Left cardiac atrium (tissue), 4 donors: ENCODE data around the gene P4HB. TPM values are rescaled to one million over a fixed set of nuclear protein-coding genes. Genes with fewer than 3 reads are reported as not detected.

Experiments used
- ATAC-seq, 2 donors: fragments of 200-7000 bp; cut with Tn5 transposase; one replicate each; pipeline ENCODE4 v1.9.1; 2020; ENCODE audit warnings: mild to moderate bottlenecking in 2 of 2, moderate library complexity in 2 of 2
- DNase-seq: peaks from one replicate; pipeline ENCODE4 v3.0.0-alpha.2; 2020
- intact Hi-C, 2 donors: fragments of 100-400 bp; cut with DNase I; formaldehyde crosslinking; loops; one replicate each; pipeline versions ENCODE4 v1.14.1 to v1.15.1; 2022 to 2023
- total RNA-seq, 2 donors: library from RNA; stranded (reverse); fragmentation: NEBNext Ultra II Directional; extraction: Animal tissue kit (Norgen Biotek cat#: 25700); gene quantifications; one replicate each; pipeline ENCODE4 v1.2.1, GENCODE V29; 2021
- donor health status: DM: no; HTN: yes; CAD: no.
- donor health status: DM: no; HTN: yes; CAD: no; lungs with severe emphysema.
- donor health status: DM: yes; HTN: yes; CAD: no.
- donor health status: Dilated cardiomyopathy.

Gene P4HB
- total RNA-seq, 2 donors from 2014 or later, result 403 to 414 TPM

DNA sequence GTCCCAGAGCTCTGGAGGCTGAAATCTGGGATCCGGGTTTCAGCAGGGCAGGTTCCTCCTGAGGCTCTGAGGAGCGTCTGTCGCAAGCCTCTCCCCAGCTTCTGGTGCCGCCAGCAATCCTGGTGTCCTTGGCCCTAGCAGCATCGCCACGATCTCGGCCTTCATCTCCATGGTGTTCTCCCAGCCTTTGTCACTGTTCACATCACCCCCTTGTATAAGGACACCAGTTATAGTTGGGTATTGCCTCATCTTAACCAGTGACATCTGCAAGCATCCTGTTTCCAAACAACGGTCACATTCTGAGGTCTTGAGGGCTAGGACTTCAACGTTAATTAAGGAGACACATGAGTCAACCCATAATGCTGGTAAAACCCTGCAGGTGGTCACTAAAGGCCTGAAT, 22.7 kb downstream of the P4HB start:
- ATAC-seq (no peak), DNase-seq (no peak)
- intact Hi-C loops, result no loop called here

DNA sequence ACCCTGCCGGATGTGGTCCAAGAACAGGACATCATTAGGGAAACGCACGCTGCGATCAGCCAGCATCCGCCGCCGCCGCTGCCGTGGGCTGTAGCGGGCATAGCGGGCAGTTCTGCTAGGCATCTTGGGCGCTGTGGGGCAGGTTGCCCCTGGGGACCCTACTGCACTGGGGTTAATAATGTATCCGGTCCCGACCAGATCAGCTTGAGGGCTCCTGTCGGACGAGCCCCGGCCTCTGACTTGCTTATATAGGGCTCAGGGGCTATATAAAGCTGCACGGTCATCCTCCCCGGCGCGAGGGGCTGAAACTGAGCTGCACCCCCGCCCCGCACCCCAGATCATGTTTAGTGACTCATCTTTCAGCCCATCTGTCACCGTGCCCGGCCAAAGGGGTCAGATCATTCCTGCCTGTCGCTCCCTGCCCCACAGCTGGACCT, 25.5 kb downstream of the P4HB start, which contains the start of gene PPP1R27:
Gene PPP1R27, minus strand, starts transcription at position 220 of the 437 bp plus-strand sequence. Its CDS starts 97 bp downstream, at position 123.
- ATAC-seq (no peak), DNase-seq (no peak)
- intact Hi-C loops, result no loop called here

GRCh38 chr17:81833921-81834830, 26.2 kb downstream of the P4HB start:
- intact Hi-C loops, result no loop called here
- ATAC-seq (no peak), DNase-seq (no peak)

DNA sequence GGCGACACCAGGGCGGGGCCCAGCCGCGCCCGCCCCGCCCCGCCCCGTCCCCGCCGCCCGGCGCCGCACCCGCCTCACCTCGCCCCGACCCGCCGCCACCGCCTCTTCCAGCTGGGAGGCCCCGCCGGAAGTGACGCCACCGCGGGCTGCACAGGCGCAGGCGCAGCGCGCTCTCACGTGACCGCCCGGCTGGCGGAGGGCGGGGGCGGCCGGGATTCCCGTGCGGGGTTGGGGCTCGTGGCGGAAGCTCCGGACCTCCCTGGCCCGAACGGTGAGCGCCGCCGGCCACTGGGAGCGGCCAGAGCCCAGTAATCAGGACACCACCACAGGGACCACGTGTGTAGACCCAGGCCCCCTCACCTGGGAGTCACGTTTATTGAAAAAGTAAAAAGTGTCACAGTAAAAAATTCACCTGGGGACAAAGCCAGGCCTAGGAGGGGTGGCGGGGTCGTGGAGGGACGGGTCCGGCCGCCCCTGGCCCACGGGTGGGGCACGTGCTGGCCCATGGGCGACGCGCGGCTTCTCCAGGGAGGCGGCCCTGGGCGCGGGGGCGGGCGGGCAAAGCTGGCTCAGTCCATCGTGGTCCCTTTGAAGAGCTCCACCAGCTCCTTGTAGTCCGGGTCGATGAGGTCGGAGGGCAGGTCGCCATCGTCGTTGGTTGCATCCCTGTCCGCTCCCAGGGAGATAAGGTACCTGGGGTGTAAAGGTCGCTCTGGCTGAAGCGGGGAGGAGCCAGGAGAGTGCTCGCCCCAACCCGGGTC, 27.0 kb downstream of the P4HB start, which contains the start of gene MCRIP1:
Gene MCRIP1, minus strand, starts transcription at position 132 of the 761 bp plus-strand sequence. CDS start 8,785 bp downstream, outside the sequence.
- peak; percentile 97 for DNase-seq

GRCh38 chr17:81832608-81833159, 27.7 kb downstream of the P4HB start:
- intact Hi-C loops, result no loop called here
- peak; percentile 12 to 14 for ATAC-seq
- no peak for DNase-seq

More for the DNA sequence above, 27.0 kb downstream of the P4HB start, which contains the start of gene MCRIP1:
- intact Hi-C loops, result no loop called here
- ATAC-seq, result peak; percentile 90 to 95

DNA sequence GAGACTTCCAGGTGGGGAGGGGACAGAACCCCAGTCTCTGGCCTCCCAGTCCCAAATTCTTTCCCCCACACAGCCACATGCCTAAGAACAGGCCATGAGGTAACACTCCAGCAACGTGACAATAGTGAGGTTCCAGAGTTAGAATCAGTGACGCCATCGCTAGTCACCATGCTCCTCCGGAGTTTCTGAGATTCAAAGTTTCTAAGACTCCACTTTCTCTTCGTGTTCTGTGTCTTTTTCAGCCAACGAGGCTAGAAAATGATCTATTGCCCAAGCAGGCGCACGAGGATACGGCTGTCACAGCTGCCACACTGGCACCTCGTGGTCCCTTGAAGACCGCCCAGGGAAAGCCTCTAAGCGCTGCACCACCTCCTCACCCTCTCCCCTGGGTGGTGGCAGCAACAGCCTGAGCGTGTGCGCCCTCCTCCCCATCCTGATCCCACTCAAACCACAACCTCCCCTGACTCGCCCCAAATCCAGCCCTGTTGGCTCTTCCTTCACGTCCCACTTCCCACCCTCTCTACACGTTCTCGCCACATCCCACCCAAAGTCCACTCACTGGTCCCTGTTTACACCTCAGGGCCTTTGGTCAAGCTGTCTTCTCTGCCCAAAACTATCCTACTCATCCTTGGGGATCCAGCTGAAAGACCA, 28.3 kb downstream of the P4HB start:
- no peak for DNase-seq
- peak; percentile 16 to 42 for ATAC-seq
- intact Hi-C loops, result no loop called here

GRCh38 chr17:81831563-81831956, 28.8 kb downstream of the P4HB start:
- no peak for ATAC-seq

GRCh38 chr17:81829858-81830257, 30.5 kb downstream of the P4HB start:
- intact Hi-C loops, result no loop called here
- DNase-seq, result no peak
- ATAC-seq, result no peak

More at GRCh38 chr17:81831563-81831956, 28.8 kb downstream of the P4HB start:
- DNase-seq, result no peak
- intact Hi-C loops, result no loop called here

- intact Hi-C loops, result no loop called here
- ATAC-seq, result no peak
- DNase-seq, result no peak
Measured at GRCh38 chr17:81828656-81829055, 31.7 kb downstream of the P4HB start.

GRCh38 chr17:81825841-81826466, 34.4 kb downstream of the P4HB start:
- intact Hi-C loops, result no loop called here
- DNase-seq (no peak), ATAC-seq (no peak)

DNA sequence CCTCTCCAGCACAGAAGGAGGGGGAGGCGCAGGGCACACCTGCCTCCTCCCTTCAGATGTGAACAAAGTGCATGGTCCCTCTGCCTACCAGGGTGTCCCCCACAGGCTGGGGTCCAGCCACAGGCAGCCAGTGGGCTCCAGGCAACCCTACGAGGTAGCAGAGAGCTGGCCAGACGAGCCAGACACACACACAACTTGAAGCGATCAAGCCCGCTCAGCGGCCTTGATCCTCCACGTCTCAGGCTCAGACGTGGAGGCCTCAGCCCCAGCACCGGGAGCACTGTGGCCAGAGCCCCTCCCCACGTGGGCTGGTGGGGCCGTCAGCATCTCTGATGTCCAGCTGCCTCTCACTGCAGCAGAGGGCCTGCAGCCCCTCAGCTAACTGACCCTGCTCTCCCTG, 35.7 kb downstream of the P4HB start:
- DNase-seq (no peak), ATAC-seq (no peak)
- intact Hi-C loops, result no loop called here

- no peak for DNase-seq
- intact Hi-C loops, result no loop called here
- ATAC-seq, result no peak
Measured at GRCh38 chr17:81823820-81824550, 36.4 kb downstream of the P4HB start.

- intact Hi-C loops, result no loop called here
- ATAC-seq (no peak), DNase-seq (no peak)
Measured at GRCh38 chr17:81822996-81823819, 37.1 kb downstream of the P4HB start.

DNA sequence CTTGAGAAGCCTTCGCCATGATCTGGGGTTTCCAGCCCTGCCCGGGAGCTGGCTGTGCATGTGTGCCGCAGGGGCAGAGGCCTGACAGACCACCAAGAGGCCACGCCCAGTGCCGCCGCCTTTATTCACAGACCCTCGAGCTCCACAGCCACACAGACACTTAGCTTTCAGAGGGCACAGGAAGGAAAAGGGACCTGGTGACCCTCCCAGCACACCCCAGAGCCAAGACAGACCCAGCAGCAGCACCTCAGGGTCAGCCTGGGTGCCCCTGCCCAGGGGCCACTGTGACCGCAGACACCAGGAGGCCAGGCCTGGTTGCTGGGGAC, 38.1 kb downstream of the P4HB start:
- ATAC-seq (no peak), DNase-seq (no peak)
- intact Hi-C loops, result no loop called here

DNA sequence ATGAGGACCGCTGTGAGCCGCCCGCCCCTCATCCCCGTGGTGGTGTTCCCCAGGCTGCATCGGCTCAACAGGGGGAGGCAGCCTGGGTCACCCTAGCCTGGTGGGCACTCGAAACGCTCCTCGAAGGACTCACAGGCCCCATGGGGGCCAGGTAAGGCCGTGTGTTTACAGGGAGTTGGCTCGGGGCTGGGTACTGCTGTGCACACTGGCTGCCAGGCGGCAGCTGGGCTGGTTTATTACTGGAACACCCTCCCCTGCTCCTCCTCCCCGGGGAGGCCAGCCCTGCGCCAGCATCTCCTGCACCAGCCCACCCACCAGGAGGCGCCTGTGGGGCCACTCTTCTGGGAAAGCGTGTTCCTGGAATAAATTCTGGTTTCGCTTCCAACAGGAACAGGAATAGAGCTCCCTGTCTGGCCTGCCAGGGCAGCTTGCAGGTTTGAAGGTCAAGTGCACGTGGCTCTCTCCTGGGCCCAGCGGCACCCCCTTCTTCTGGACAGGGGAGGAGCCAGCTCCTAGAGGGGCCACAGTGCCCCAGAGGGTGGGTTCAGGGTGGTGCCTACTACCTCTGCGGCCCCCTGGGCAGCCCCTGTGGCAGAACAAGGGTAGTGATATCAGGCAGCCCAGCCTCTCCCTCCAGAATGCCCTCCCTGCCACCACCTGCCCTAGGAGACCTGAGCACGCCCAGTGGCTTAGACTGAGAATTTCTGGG, 38.6 kb downstream of the P4HB start:
- peak; percentile 85 for DNase-seq
- peak; percentile 85 to 91 for ATAC-seq
- intact Hi-C loops, result no loop called here

- intact Hi-C loops, result no loop called here
- DNase-seq (no peak), ATAC-seq (peak in 1 of 2 donors; percentile 8)
Measured at GRCh38 chr17:81821147-81821546, 39.2 kb downstream of the P4HB start.

DNA sequence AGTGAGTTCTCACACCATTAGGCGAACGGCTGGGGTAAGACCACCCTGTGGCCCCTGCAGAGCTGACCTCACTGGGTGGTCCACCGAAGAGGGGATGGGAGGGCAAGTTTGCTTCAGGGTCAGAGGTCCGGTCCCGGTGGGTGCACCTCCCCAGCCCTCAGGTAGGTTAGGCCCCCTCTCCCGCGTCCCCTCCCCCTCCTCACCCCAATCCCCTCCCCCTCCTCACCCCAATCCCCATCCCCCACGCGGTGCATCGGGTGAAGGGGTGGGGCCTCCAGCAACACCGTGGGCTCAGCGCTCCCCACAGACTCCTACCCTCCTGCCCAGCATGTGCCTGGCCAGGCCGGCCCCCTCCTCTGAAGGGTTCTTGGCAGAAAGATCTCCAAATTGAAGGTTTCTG, 40.6 kb downstream of the P4HB start:
- ATAC-seq (no peak), DNase-seq (no peak)
- intact Hi-C loops, result no loop called here
